AG04450 (cell line): ENCODE results near the gene LCP1. TPM values are rescaled to one million over a fixed set of nuclear protein-coding genes. Genes with fewer than 3 reads are reported as not detected.

ENCODE experiments used
- CTCF ChIA-PET: fragments of 300-600, 350-600 bp; formaldehyde crosslinking; extraction: SDS; loops from one replicate; lab custom pipeline; 2022; ENCODE audit warnings: antibody characterized with exemption, inconsistent platforms; lab: Charles Lee
- POLR2A ChIA-PET: fragments of 350-600 bp; formaldehyde crosslinking; extraction: SDS; loops from one replicate; lab custom pipeline; 2021; ENCODE audit warnings: antibody characterized with exemption, inconsistent platforms; lab: Yijun Ruan, JAX
- DNase-seq: peaks from one replicate; pipeline ENCODE4 v3.0.0-alpha.2; 2011; ENCODE audit warnings: low read depth, low spot score
- H3K27ac ChIP-seq: one replicate; pipeline ENCODE4 v1.5.1; 2012; ENCODE audit warnings: low read depth, low read length, control low read depth
- H3K27me3 ChIP-seq: one replicate; pipeline ENCODE4 v1.6.0; 2012; ENCODE audit warnings: low read length; ENCODE audit not compliant: control insufficient read depth, insufficient read depth
- H3K4me3 ChIP-seq: 2 replicates; pipeline ENCODE4 v1.5.1; 2011; ENCODE audit warnings: mild to moderate bottlenecking, low read depth, low read length, control low read depth
- H3K9me3 ChIP-seq: 2 replicates; pipeline ENCODE4 v1.5.1; 2012; ENCODE audit warnings: low read length; ENCODE audit not compliant: control insufficient read depth, insufficient read depth
- CTCF ChIP-seq: IDR thresholded peaks from 2 replicates; pipeline ENCODE4 v1.5.1; 2011; ENCODE audit warnings: low read depth, low read length, control low read depth, inconsistent platforms
- polyA plus RNA-seq: library from polyadenylated mRNA; depleted of rRNA; stranded (reverse); fragments of >200 nt; gene quantifications from 2 replicates; pipeline ENCODE4 v1.2.3, GENCODE V29; 2011; rRNA removed
- small RNA-seq: library from RNA; depleted of rRNA; stranded (forward); fragments of <200 nt; gene quantifications from one replicate; pipeline ENCODE3, GENCODE V24; 2012; ENCODE audit warnings: low read depth; ENCODE audit not compliant: insufficient read length

Gene LCP1
- polyA plus RNA-seq, 1 experiment: not detected

- no peaks in the 10 kb centered on the region for H3K27me3 ChIP-seq
- H3K27ac ChIP-seq: no peak overlapping the region
- no peak for DNase-seq
- ChIA-PET POLR2A (no interaction called here), CTCF (no interaction called here)
- TF ChIP-seq CTCF: no peak
- no peaks in the 10 kb centered on the region for H3K9me3 ChIP-seq
- no peak overlapping the region for H3K4me3 ChIP-seq
These were observed 102.2 kb downstream of the LCP1 start for GRCh38 chr13:46079770-46080169.

GRCh38 chr13:46077265-46077664 lies 104.7 kb downstream of the LCP1 start:
- TF ChIP-seq CTCF: no peak
- POLR2A ChIA-PET: no interaction called here
- no peak overlapping the region for H3K4me3 ChIP-seq
- H3K9me3 ChIP-seq: no peaks in the 10 kb centered on the region
- CTCF ChIA-PET: no interaction called here
- DNase-seq: no peak
- H3K27me3 ChIP-seq: no peaks in the 10 kb centered on the region
- H3K27ac ChIP-seq: no peak overlapping the region

GRCh38 chr13:46076827-46077226 lies 105.2 kb downstream of the LCP1 start:
- no peaks in the 10 kb centered on the region for H3K9me3 ChIP-seq
- no peaks in the 10 kb centered on the region for H3K27me3 ChIP-seq
- H3K27ac ChIP-seq: no peak overlapping the region
- no peak for TF ChIP-seq CTCF
- POLR2A ChIA-PET: no interaction called here
- H3K4me3 ChIP-seq: no peak overlapping the region
- CTCF ChIA-PET: no interaction called here
- no peak for DNase-seq

Small RNAs within 50 kb of the gene (small RNA-seq; reads per million reads assigned to genes)
- gene RN7SL288P: not detected

Other genes with a start within 250 kb of the LCP1 start
- gene ZC3H13, start 129.4 kb downstream of the LCP1 start, polyA plus RNA-seq: 10.6 and 14.0 TPM in 2 replicates
- not detected in 2 replicates for gene CPB2, start 77.1 kb downstream of the LCP1 start, polyA plus RNA-seq
- not detected in 2 replicates for gene LRRC63, start 29.8 kb upstream of the LCP1 start, polyA plus RNA-seq
- gene RUBCNL, start 205.1 kb upstream of the LCP1 start, polyA plus RNA-seq: not detected in 2 replicates